Stimulated activated CD4-positive, alpha-beta T cell treated with anti-CD3 and anti-CD28 coated beads, Interleukin-15, amount 100 ng/mL, for 48 hours (primary cell): Measurements from ENCODE around the gene NTF3.

ENCODE experiments used
- DNase-seq, 2 donors: peaks; one replicate each; pipeline ENCODE4 v3.0.0-alpha.2; 2020; ENCODE audit warnings: low read depth in 2 of 2

Gene NTF3

DNA sequence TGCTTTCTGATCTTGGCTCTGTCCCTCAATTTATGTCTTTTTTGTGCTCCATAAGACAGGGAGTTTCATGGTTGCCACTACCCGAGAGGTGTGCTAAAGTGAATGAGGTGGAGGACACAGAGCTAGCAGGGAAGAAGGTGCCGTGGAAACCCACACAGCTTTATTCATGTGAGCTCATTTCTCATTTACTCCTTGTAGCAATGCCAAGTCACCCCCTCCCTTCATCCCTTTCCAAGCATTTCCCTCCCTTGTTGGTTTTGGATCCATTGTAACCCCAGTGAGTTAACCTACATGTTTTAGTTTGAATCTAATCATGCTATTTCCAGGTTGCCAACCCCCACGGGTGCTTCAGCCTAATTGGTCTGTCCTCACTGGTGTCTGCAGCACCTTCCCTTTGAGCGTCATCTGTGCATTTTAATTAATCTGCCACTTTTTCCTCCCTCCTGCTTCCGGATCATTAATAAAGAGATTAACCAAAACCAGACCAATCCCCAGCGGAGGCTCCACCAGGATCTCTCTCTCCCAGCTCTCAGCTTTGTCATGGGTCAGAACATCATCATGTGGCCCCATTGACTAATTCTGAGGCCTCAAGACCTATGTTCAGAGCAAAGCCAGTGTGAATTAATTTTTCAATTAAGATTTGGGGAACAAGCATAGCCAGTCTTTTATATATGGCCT, 56.2 kb downstream of the NTF3 start:
- no peak for DNase-seq

- DNase-seq: no peak
These were observed 56.7 kb downstream of the NTF3 start for GRCh38 chr12:5488626-5488955.

DNA sequence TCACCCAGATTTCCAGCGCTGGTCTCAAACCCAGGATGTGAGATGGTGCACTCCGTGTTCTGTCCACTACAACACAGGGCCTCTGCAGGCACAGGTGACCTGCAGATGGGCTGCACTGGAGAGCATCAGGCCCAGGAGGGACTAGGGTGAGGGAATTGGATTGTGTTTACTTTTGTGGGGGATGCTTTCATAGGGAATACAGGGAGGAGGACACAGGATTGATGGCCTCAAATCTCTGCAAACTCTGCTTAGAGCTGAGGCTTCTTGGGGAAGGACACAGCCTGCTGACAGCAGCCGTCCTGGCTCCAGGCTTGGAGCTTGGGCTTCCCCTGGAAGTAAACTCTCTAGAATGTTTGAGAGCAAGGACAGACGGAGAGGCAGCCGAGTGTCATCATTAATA, 57.1 kb downstream of the NTF3 start:
- no peak for DNase-seq

DNA sequence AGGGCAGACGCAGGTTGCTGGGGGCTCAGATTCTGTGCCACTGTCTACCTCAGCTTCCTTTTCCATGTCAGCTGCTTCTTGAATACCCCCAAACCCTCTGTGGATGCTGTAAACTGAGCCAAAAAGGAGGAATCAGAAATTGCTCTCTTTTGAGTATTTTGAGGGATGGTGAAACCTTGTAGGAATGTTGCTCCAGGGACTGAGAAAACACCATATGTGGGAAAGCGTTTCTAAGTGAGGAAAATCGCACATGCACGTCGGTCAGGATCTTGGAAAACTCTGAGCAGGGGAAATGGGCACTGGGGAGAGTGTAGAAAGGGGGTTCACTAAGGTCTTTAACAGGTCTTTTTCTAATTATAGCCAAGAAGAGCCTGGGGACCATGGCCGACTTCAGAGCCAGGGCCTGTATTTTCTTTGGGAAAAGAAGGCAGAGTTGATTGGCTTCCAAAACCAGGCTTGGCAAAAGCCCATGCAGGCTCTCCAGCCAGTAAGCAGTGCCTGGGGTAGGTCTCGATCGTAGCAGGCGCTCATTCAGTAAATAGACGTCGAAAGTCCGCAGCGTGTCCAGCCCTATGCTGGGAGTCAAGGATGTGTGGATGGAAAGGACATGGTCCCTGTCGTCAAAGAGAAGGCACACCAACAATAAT, 58.0 kb downstream of the NTF3 start:
- no peak for DNase-seq

DNA sequence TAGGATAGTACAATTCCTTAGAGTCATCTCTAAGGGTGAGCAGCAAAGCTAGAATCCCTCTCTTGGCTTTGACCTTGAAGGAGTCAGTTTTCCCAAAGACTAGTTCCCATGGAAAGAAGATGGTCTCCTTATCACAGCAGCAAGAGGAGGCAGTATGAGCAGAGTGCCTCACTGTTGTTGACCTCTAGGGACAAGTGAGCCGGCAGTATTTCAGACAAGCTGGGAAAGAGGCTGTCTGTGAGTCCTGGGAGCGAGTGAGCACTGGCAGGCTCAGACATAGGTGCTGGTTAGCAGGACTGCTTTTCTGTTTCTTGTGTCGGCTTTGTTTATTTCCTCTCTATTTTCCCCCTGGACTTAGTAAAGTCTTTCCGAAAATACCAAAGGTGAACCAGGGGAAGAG, 60.7 kb downstream of the NTF3 start:
- no peak for DNase-seq

DNA sequence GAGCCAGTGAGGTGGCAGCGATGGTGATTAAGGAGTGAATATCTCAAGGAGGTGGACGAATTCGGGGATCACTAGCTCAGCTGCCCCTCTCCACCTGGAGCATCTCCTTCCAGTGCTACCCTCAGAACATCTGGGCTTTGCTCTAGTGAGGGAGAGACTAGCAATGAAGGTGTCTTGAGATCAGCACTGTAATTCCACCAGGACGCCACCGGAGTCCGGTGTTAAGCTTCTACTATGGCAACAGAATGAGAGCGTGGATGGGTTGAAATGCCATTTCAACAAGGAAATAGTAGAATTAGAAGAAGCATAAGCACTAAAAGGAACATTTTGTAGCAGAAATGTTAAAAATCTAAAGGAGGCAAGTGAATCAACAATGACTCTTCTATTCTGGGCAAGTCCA, 61.1 kb downstream of the NTF3 start:
- DNase-seq: no peak

DNA sequence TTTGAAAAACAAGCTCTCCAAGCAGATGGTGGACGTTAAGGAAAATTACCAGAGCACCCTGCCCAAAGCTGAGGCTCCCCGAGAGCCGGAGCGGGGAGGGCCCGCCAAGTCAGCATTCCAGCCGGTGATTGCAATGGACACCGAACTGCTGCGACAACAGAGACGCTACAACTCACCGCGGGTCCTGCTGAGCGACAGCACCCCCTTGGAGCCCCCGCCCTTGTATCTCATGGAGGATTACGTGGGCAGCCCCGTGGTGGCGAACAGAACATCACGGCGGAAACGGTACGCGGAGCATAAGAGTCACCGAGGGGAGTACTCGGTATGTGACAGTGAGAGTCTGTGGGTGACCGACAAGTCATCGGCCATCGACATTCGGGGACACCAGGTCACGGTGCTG, 62.4 kb downstream of the NTF3 start:
- DNase-seq: no peak

- DNase-seq: no peak
These were observed 65.6 kb downstream of the NTF3 start for GRCh38 chr12:5497329-5498053.

DNA sequence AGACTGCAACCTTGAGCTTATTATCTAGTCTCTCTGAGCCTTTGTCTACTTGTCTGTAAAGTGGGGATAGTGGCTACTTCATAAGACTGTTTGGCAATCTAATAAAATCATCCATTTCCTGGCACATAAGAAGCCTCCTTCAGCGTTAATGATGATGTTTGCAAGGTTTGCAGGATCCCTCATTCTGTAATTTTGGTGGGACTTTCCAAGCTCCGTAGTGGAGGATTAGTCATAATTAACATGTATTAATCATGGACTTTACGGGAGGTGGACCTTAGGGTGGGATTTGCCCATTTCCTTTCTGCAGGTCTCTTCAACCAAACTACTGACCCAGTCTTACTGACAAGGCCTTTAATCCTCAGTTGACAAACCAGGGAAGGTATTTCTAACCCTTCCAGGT, 66.2 kb downstream of the NTF3 start:
- DNase-seq: no peak

GRCh38 chr12:5498806-5499205, 66.9 kb downstream of the NTF3 start:
- no peak for DNase-seq

- DNase-seq: no peak
These were observed 67.8 kb downstream of the NTF3 start for GRCh38 chr12:5499566-5500330.

GRCh38 chr12:5500331-5500659, 68.4 kb downstream of the NTF3 start:
- no peak for DNase-seq

DNA sequence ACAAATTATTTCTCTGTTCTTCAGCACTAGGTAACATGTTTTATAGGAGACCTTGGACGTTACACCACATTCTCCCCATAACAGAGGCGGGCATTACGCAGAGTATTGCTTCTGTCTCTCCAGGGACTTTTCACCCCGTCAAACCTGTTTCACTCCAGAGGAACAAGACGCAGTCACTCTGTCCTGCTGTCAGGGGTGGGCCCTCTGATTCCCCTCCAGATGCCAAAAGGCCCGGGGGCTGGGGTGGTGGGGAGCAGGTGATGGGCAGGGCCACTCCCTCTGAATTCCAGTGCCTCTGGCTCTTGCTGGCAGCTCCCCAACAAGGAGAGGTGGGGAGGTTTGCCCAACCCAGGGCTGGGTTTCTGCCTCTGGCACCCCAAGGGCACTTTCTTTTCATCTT, 71.9 kb downstream of the NTF3 start:
- DNase-seq: no peak

DNA sequence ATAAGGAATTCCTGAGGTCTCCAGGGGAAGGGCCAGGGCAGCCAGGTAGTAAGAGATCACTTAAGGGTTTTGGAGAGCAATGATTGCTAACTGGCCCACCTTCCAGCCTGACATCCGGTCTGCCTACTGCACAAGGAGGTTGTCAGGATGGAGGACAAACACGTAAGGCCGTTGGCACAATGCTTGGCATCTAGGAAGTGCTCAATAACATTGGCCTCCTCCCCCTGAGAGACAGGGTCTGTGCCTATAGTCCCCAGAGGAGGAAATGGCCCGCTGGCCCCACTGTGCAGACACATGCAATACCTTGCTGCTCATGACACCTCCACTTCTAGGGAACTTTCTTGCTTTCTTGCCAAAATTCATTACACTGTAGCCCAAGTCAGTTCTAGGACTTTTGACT, 73.2 kb downstream of the NTF3 start:
- DNase-seq: no peak

DNA sequence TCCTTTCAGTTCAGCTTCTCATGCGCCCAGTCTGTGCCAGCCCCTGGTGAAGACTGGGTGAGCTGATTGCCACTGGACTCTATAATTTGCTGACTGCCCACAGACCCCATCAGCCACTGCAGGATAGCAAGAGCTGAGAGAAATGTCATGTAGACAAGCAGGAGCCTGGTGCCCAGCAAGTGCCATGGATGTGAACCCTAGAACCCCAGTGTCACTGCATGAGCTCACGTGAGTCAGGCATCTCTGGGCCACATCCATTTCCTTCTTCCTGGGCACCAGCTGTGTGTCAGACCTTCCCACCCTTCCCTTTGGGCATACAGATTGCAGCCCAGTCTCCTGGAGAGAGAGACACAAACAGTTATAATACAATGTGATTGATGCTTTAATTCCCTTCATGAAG, 73.8 kb downstream of the NTF3 start:
- DNase-seq: no peak

DNA sequence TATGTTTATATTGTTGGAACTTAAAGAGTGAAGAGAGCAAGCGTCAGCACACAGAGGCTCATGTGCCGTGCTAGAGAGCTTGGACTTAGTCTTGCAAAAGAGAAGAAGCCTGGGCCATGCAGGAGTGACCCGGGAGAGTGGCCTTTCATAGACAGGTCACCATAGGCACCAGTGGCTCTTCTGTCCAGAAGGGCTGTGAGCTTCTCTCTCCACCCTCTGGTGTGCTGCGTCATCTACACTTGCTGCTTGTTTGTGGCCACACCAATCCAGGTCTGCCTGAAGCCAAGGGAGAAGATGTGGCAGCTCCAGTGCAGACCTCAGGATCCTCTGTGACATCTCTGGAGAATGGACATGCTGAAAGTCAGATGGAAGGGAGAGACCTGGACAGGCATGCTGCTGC, 74.4 kb downstream of the NTF3 start:
- no peak for DNase-seq

GRCh38 chr12:5506821-5507231, 74.9 kb downstream of the NTF3 start:
- DNase-seq: no peak

DNA sequence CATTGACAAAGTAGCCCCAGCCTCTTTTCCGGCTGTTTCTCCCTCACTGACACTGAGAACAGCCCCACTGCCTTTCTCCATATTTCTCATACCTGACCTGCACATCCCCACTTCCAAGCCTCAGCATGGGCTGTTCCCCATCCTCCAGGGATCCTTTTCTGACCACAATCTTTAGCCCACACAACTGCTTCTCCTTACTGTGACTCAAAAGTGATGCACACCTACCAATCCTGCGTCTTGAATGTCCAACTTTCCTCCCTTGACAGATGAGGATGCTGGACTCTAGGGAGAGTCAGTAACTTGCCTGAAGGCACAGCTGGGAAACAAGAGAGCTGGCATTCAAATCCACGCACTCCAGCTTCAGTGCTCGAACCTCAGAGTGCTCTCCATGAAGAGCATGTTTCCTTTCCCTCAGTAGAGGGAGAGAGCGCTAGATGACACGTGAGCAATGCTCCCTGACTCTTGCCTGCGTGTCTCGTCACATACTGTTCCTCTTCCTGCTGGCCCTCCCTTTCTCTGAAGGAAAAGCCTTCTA, 75.6 kb downstream of the NTF3 start:
- DNase-seq: no peak

- DNase-seq: no peak
These were observed 76.0 kb downstream of the NTF3 start for GRCh38 chr12:5507944-5508343.

- no peak for DNase-seq
These were observed 77.2 kb downstream of the NTF3 start for GRCh38 chr12:5509102-5509501.

GRCh38 chr12:5509557-5509956, 77.6 kb downstream of the NTF3 start:
- DNase-seq: no peak

DNA sequence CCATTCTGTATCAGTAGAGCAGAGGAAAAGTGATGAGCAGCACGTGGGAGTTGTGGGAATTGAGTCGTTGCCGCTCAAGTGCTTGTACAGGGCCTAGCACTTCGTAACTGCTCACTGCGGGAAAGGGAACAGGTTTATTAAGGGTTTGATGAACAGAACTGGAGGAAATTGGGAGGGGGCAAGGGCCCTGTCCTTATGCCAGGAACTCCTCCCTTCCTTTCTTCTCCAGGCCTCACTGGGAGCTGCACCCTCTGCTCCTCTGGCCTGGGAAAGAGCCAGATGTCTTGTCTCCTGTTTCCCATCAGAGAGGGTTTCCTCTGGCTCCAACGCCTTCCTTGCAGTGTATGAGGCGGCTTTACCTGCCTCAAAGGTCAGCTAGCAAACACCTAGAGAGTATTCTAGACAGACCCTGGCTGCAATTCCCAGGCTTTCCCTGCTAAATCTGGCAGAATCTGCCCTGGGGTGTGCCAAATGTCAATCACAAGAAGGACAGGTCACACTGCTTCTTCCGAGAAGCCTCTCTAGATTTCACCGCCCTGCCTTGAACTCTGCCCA, 78.4 kb downstream of the NTF3 start:
- DNase-seq: no peak
